Karpas-422 (cell line): ENCODE data around the gene FHOD3. TPM values are rescaled to one million over a fixed set of nuclear protein-coding genes. Genes with fewer than 3 reads are reported as not detected.

Experiments
- DNase-seq: peaks from one replicate; pipeline ENCODE4 v3.0.0-alpha.2; 2015
- H2AFZ ChIP-seq: fragments of 200-600 bp; sonication (generic); 2 replicates; pipeline ENCODE4 v1.6.1; 2014; ENCODE audit warnings: antibody characterized with exemption, low read length, mixed read lengths
- H3K27ac ChIP-seq: fragments of 200-600 bp; sonication (generic); 2 replicates; pipeline ENCODE4 v1.5.1; 2014; ENCODE audit warnings: mild to moderate bottlenecking, low read length, moderate library complexity
- H3K27me3 ChIP-seq: fragments of 200-600 bp; sonication (generic); 2 replicates; pipeline ENCODE4 v1.6.1; 2014; ENCODE audit warnings: low read length, mixed read lengths
- H3K36me3 ChIP-seq: fragments of 200-600 bp; sonication (generic); 2 replicates; pipeline ENCODE4 v1.6.1; 2014; ENCODE audit warnings: low read length, mixed read lengths; ENCODE audit not compliant: insufficient read depth
- H3K4me1 ChIP-seq: fragments of 200-600 bp; sonication (generic); 2 replicates; pipeline ENCODE4 v1.6.1; 2014; ENCODE audit warnings: mild to moderate bottlenecking, low read length, mixed read lengths
- H3K4me2 ChIP-seq: fragments of 200-600 bp; sonication (generic); 2 replicates; pipeline ENCODE4 v1.6.1; 2014; ENCODE audit warnings: low read length, low read depth, mild to moderate bottlenecking; ENCODE audit not compliant: poor library complexity, severe bottlenecking
- H3K4me3 ChIP-seq: fragments of 200-600 bp; sonication (generic); 2 replicates; pipeline ENCODE4 v1.5.1; 2014; ENCODE audit warnings: mild to moderate bottlenecking, antibody characterized with exemption, low read length, mixed read lengths
- H3K79me2 ChIP-seq: fragments of 200-600 bp; sonication (generic); 2 replicates; pipeline ENCODE4 v1.6.1; 2014; ENCODE audit warnings: mild to moderate bottlenecking, low read length, mixed read lengths
- H3K9ac ChIP-seq: fragments of 200-600 bp; sonication (generic); 2 replicates; pipeline ENCODE4 v1.6.0; 2014; ENCODE audit warnings: low read length
- H3K9me2 ChIP-seq: fragments of 200-600 bp; sonication (generic), shearing (Covaris generic); replicated peaks from 2 replicates; pipeline ENCODE4 v1.6.0; 2014; ENCODE audit warnings: mild to moderate bottlenecking, low read length, moderate library complexity; ENCODE audit not compliant: insufficient read depth
- H3K9me3 ChIP-seq: fragments of 300-700, 200-600 bp; sonication (generic); 2 replicates; pipeline ENCODE4 v1.6.1; 2014; ENCODE audit warnings: low read length, mixed read lengths
- H4K20me1 ChIP-seq: fragments of 200-600 bp; sonication (generic); 2 replicates; pipeline ENCODE4 v1.6.1; 2014; ENCODE audit warnings: mild to moderate bottlenecking, antibody characterized with exemption, low read length, low read depth; ENCODE audit not compliant: insufficient read depth
- total RNA-seq: library from RNA; depleted of rRNA; stranded (reverse); fragments of >200 nt; shearing (Covaris generic); gene quantifications from 2 replicates; pipeline ENCODE4 v1.2.3, GENCODE V29; 2014; ENCODE audit warnings: low replicate concordance

The FHOD3 gene
- total RNA-seq, 1 experiment from 2014 or later: 26.6 TPM

DNA sequence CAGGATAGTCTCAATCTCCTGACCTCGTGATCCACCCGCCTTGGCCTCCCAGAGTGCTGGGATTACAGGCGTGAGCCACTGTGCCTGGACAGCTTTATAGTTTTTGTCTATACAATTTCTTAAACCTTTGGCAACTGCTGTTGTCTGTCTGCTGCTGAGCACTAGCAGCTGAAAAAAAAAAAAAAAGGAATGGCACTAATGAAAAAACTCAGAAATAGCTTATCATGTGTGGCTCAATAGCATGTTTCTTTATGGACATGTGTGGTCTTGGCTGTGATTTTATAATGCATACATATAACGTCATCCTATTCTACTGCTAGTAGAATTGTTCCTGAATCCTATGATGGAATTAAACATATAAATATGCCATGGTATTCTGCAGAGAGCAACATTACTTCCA is 300.1 kb downstream of the FHOD3 start:
- DNase-seq: no peak
- H3K27ac ChIP-seq: no peak overlapping the region
- H3K9ac ChIP-seq: no peak overlapping the region
- H3K79me2 ChIP-seq: no peaks in the 10 kb centered on the region
- no peak overlapping the region for H3K4me3 ChIP-seq
- no peaks in the 10 kb centered on the region for H3K9me2 ChIP-seq
- H3K36me3 ChIP-seq: no peaks in the 10 kb centered on the region
- H3K9me3 ChIP-seq: no peaks in the 10 kb centered on the region
- no peak overlapping the region for H2AFZ ChIP-seq
- H4K20me1 ChIP-seq: no peaks in the 10 kb centered on the region
- H3K4me1 ChIP-seq: no peaks in the 10 kb centered on the region
- no peak overlapping the region for H3K4me2 ChIP-seq
- H3K27me3 ChIP-seq: no peaks in the 10 kb centered on the region

DNA sequence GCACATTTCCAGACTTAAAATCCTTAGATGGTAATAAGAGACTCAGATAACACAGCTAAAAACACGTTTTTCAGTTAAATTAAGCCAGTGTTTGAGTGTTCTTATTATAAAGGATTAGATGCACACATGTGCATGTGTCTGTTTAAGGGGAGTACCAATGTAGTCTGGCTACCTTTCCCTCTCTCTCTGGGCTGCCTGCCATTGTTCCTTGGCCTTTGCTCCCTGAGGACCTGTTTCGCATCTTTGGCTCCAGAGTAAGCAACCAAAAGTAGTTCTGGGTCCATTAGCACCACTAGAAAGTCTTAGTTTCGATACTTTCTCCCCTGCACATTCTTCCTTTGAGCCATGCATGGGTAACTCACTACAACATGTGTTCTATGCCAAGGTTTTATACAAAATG is 303.0 kb downstream of the FHOD3 start:
- Histone ChIP-seq H3K9ac (no peak overlapping the region), H4K20me1 (no peaks in the 10 kb centered on the region), H3K27ac (no peak overlapping the region), H3K9me3 (no peaks in the 10 kb centered on the region), H3K9me2 (no peaks in the 10 kb centered on the region), H3K4me1 (no peaks in the 10 kb centered on the region), H3K79me2 (no peaks in the 10 kb centered on the region), H2AFZ (peak overlapping the region; percentile 24; the same call in 1 of the 2 replicates), H3K4me2 (no peak overlapping the region), H3K4me3 (no peak overlapping the region), H3K36me3 (no peaks in the 10 kb centered on the region), H3K27me3 (no peaks in the 10 kb centered on the region)
- no peak for DNase-seq

DNA sequence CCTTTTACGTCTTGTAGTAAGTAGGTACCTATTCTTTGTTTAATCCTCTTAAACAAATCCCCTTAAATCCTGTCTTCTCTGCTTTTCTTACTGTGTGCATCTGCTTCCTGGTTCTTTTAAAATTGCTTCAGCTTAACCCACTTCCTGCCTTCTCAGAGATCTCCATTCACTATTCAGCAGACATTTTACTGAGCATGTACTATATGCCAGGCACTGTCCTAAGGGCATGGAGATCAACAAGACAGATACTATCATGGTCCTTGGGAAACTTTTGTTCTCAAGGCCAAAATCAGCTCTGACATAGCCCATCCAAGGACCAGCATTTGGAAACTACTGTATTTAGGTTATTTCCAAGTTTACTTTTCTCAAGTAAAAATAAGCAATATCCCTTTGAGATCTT is 303.8 kb downstream of the FHOD3 start:
- H2AFZ ChIP-seq: peak overlapping the region; percentile 24; the same call in 1 of the 2 replicates
- no peaks in the 10 kb centered on the region for H3K79me2 ChIP-seq
- DNase-seq: no peak
- H3K36me3 ChIP-seq: no peaks in the 10 kb centered on the region
- no peak overlapping the region for H3K4me3 ChIP-seq
- no peaks in the 10 kb centered on the region for H3K27me3 ChIP-seq
- H3K9me3 ChIP-seq: no peaks in the 10 kb centered on the region
- H3K9me2 ChIP-seq: no peaks in the 10 kb centered on the region
- no peaks in the 10 kb centered on the region for H3K4me1 ChIP-seq
- H3K27ac ChIP-seq: no peak overlapping the region
- no peak overlapping the region for H3K4me2 ChIP-seq
- H3K9ac ChIP-seq: no peak overlapping the region
- no peaks in the 10 kb centered on the region for H4K20me1 ChIP-seq

DNA sequence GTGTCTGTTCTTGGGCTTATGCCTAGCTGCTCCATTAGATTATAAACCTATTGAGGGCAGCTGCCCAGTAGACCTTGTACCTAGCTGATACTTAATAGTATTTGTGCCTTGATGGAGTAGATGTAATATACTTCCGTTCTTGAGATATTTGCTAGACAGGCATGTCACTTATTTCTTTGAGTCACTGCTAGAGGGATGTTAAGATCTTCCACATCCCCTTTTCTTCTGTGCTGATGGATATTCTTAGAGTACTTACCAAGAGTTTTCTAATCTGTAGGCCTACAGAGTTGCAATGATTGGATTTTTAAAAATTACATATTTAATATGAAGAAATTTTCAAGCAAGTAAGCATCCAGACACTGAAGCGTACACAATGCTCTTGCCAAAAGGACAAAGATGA is 304.6 kb downstream of the FHOD3 start:
- Histone ChIP-seq H3K4me1 (no peaks in the 10 kb centered on the region), H4K20me1 (no peaks in the 10 kb centered on the region), H3K36me3 (no peaks in the 10 kb centered on the region), H3K27ac (no peak overlapping the region), H3K9me3 (no peaks in the 10 kb centered on the region), H3K9me2 (no peaks in the 10 kb centered on the region), H3K4me2 (no peak overlapping the region), H3K4me3 (no peak overlapping the region), H2AFZ (no peak overlapping the region), H3K9ac (no peak overlapping the region), H3K27me3 (no peaks in the 10 kb centered on the region), H3K79me2 (no peaks in the 10 kb centered on the region)
- DNase-seq: no peak

DNA sequence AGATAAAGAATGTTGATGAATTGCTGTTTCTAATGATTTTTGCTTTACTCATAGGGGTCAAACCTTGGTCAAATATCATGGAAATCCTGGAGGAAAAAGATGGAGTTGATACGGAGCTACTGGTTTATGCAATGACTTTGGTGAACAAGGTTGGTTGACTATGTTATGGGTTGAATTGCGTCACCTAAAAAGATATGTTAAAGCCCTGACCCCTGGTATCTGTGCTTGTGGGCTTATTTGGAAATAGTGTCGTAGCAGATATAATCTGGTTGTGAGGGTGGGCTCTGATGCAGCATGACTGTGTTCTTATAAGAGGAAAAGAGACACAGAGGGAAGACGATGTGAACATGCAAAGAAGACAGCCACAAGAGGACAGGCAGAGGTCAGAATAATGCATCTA is 305.1 kb downstream of the FHOD3 start:
- Histone ChIP-seq H3K27me3 (no peaks in the 10 kb centered on the region), H3K4me2 (no peak overlapping the region), H3K9me3 (no peaks in the 10 kb centered on the region), H3K9me2 (no peaks in the 10 kb centered on the region), H2AFZ (no peak overlapping the region), H3K27ac (no peak overlapping the region), H3K4me1 (no peaks in the 10 kb centered on the region), H3K4me3 (no peak overlapping the region), H3K36me3 (no peaks in the 10 kb centered on the region), H3K79me2 (no peaks in the 10 kb centered on the region), H3K9ac (no peak overlapping the region), H4K20me1 (no peaks in the 10 kb centered on the region)
- DNase-seq: no peak

DNA sequence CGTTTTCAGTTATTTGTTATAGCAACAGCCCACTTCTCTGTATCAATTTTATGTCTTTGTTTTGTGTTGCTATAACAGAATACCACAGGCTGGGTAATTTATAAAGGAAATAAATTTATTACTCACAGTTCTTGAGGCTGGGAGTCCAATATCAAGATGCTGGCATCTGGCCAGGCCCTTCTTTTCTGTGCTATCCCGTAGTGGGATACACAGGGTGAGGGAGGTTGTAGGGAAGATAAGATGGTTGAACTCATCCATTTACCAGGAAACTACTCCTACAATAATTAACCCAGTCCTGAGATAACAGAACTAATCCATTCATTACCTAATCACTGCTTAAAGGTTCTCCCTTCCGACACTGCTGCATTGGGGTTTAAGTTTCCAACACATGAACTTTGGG is 310.6 kb downstream of the FHOD3 start:
- no peaks in the 10 kb centered on the region for H3K27me3 ChIP-seq
- H3K9me2 ChIP-seq: no peaks in the 10 kb centered on the region
- no peak overlapping the region for H3K4me3 ChIP-seq
- H4K20me1 ChIP-seq: no peaks in the 10 kb centered on the region
- H3K36me3 ChIP-seq: no peaks in the 10 kb centered on the region
- H3K4me2 ChIP-seq: no peak overlapping the region
- no peaks in the 10 kb centered on the region for H3K9me3 ChIP-seq
- no peaks in the 10 kb centered on the region for H3K4me1 ChIP-seq
- H3K79me2 ChIP-seq: no peaks in the 10 kb centered on the region
- no peak for DNase-seq
- no peak overlapping the region for H3K9ac ChIP-seq
- no peak overlapping the region for H2AFZ ChIP-seq
- H3K27ac ChIP-seq: no peak overlapping the region

DNA sequence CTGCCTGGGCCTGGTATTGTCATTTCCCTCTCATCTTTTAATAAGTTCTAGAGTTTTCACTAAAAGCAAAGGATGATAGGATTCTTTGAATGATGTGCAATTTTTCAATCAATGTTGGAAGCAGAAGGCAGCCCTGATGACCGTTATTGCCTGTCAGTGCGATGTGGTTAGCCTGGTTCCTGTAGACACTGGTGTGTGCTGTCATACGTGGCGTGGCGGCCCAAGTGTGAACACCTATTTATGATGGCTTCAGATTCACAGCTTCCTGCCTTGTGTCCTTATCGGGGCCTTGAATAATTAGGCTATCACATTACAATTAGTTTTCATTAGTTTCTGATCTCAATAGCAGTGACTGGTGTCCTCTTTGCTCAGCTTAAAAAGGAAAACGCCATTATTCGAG is 312.7 kb downstream of the FHOD3 start:
- H4K20me1 ChIP-seq: no peaks in the 10 kb centered on the region
- H3K9me2 ChIP-seq: no peaks in the 10 kb centered on the region
- no peak overlapping the region for H2AFZ ChIP-seq
- no peaks in the 10 kb centered on the region for H3K9me3 ChIP-seq
- H3K9ac ChIP-seq: no peak overlapping the region
- no peaks in the 10 kb centered on the region for H3K79me2 ChIP-seq
- no peak for DNase-seq
- no peaks in the 10 kb centered on the region for H3K27me3 ChIP-seq
- no peak overlapping the region for H3K4me3 ChIP-seq
- no peaks in the 10 kb centered on the region for H3K36me3 ChIP-seq
- H3K27ac ChIP-seq: no peak overlapping the region
- no peaks in the 10 kb centered on the region for H3K4me1 ChIP-seq
- no peak overlapping the region for H3K4me2 ChIP-seq

DNA sequence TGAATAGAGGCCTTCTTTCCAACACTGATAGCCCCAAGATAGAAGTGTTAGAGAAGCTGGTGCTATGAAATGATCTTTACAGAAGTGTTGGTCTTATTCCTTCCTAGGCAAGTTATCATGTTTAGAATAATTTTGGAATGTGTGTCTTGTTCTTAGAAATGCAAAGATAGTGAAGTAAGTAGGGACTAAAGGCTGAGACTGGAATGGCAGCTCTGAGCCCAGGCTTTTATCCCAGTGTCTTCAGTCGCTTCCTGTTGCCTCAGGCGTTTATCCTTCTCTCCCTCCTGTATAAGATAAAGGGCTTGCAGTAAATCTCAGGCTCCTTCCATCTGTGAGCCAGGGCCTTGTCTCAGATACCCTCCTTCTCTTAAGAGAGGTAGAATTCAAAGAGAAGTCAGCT is 313.1 kb downstream of the FHOD3 start:
- H3K9me3 ChIP-seq: no peaks in the 10 kb centered on the region
- no peaks in the 10 kb centered on the region for H3K9me2 ChIP-seq
- H3K9ac ChIP-seq: no peak overlapping the region
- no peak overlapping the region for H3K4me2 ChIP-seq
- DNase-seq: no peak
- H3K27me3 ChIP-seq: no peaks in the 10 kb centered on the region
- H3K36me3 ChIP-seq: no peaks in the 10 kb centered on the region
- no peaks in the 10 kb centered on the region for H3K4me1 ChIP-seq
- H3K4me3 ChIP-seq: no peak overlapping the region
- no peak overlapping the region for H2AFZ ChIP-seq
- no peak overlapping the region for H3K27ac ChIP-seq
- H4K20me1 ChIP-seq: no peaks in the 10 kb centered on the region
- H3K79me2 ChIP-seq: no peaks in the 10 kb centered on the region

DNA sequence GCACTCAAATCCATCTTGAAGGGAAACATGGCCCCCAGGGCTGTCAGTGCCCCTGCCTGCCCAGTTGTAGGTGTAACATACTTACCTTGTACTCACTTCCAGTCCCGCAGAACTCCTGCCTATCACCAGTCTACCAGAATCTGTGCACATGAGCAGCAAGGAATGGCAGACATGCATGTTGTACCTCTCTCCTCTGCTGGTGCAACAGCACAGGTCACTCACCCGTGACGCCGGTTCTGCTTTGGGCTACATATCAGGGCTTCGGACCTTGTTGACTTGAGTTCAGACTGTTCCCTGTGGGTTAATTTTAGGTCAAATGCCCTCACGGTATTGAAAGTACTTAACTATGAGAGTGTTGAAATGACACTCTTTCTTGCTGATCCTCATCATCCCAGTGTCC is 315.6 kb downstream of the FHOD3 start:
- Histone ChIP-seq H2AFZ (no peak overlapping the region), H3K36me3 (no peaks in the 10 kb centered on the region), H4K20me1 (no peaks in the 10 kb centered on the region), H3K4me1 (no peaks in the 10 kb centered on the region), H3K9me3 (no peaks in the 10 kb centered on the region), H3K4me2 (no peak overlapping the region), H3K9me2 (no peaks in the 10 kb centered on the region), H3K9ac (no peak overlapping the region), H3K27me3 (no peaks in the 10 kb centered on the region), H3K27ac (no peak overlapping the region), H3K4me3 (no peak overlapping the region), H3K79me2 (no peaks in the 10 kb centered on the region)
- DNase-seq: no peak
